ENCODE results near the gene STK24. TPM values are rescaled to one million over a fixed set of nuclear protein-coding genes. Genes with fewer than 3 reads are reported as not detected.

Gene STK24
- total RNA-seq, 2 experiments from 2014 or later, result 60.4 to 88.7 TPM

DNA sequence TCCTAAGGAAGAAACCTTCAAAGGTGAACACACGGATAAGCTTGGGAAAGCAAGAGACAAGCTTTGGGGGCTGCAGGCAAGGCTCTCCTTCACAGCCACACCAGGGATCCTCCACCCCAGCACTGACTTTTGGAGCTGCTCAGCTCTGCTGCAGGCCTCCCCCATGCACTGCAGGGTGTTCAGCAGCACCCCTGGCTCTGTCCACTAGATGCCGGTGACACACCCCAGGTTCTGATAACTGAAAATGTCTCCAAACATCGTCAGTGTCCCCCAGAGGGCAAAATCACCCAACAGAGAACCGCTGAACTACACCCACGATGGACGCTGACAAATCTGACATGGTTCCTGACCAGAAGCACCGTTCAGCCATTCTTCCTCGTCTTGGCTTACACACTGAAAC is 90.5 kb downstream of the STK24 start:
- H2AFZ ChIP-seq (ENCODE audit: low read length), result no peak overlapping the region
- POLR2A ChIA-PET, result interaction anchor here (3.2 kb wide), 1 partner anchor 85 kb away, joined by 16 read pairs; no protein-coding TSS in a partner anchor
- no peaks in the 10 kb centered on the region for H3K9me3 ChIP-seq (ENCODE audit: low read length)
- CTCF ChIA-PET (ENCODE audit: unreplicated experiment), result no interaction called here
- TF ChIP-seq, protein P1, sequence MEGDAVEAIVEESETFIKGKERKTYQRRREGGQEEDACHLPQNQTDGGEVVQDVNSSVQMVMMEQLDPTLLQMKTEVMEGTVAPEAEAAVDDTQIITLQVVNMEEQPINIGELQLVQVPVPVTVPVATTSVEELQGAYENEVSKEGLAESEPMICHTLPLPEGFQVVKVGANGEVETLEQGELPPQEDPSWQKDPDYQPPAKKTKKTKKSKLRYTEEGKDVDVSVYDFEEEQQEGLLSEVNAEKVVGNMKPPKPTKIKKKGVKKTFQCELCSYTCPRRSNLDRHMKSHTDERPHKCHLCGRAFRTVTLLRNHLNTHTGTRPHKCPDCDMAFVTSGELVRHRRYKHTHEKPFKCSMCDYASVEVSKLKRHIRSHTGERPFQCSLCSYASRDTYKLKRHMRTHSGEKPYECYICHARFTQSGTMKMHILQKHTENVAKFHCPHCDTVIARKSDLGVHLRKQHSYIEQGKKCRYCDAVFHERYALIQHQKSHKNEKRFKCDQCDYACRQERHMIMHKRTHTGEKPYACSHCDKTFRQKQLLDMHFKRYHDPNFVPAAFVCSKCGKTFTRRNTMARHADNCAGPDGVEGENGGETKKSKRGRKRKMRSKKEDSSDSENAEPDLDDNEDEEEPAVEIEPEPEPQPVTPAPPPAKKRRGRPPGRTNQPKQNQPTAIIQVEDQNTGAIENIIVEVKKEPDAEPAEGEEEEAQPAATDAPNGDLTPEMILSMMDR (conservative IDR thresholded peaks at IDR 0.05; ENCODE audit: low read length), result no peak
- peaks cover 52% of the 10 kb centered on the region for H3K79me2 ChIP-seq (ENCODE audit: insufficient read depth, low read depth, low read length)
- H3K4me1 ChIP-seq (ENCODE audit: insufficient read depth, low read length, poor library complexity, severe bottlenecking), result peaks cover 51% of the 10 kb centered on the region
- H3K27ac ChIP-seq (ENCODE audit: low read depth, low read length, poor library complexity, severe bottlenecking), result no peak overlapping the region
- H3K4me2 ChIP-seq (ENCODE audit: low read length), result no peak overlapping the region
- H3K36me3 ChIP-seq (ENCODE audit: insufficient read depth, low read length), result peaks cover 3% of the 10 kb centered on the region
- H4K20me1 ChIP-seq (ENCODE audit: insufficient read depth, low read length), result peaks cover 55% of the 10 kb centered on the region
- DNase-seq (ENCODE audit: low spot score), result no peak
- intact Hi-C loops (cut with micrococcal nuclease; ENCODE audit: unreplicated experiment), result loop anchor here (5.0 kb wide), 1 partner anchor 39 kb away; no protein-coding TSS in a partner anchor
- no peak overlapping the region for H3K4me3 ChIP-seq (ENCODE audit: low read depth, low read length, poor library complexity, severe bottlenecking)
- no TSS peak for BruUV-seq (replicated peaks)
- no peaks in the 10 kb centered on the region for H3K9me2 ChIP-seq (ENCODE audit: insufficient read depth, low read length)

DNA sequence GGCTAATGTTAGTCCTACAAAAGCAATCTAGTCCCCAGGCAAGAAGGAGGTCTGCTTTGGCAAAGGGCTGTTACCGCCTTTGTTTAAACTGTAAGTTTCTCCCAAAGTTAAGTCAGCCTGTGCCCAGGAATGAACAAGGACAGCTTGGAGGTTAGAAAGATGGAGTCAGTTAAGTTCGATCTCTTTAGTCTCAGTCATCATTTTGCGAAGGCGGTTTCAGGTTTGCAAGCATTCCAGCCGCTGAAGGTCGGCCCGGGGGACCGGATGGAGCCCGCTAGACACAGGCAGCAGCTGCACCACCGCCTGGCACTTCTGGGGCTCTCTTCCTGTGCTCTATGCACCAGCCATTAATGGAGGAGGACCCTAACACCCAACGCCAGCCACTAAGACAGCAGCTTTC is 91.3 kb downstream of the STK24 start:
- Histone ChIP-seq H3K9me3 (ENCODE audit: low read length) (no peaks in the 10 kb centered on the region), H2AFZ (ENCODE audit: low read length) (no peak overlapping the region), H3K9me2 (ENCODE audit: insufficient read depth, low read length) (no peaks in the 10 kb centered on the region), H3K4me2 (ENCODE audit: low read length) (no peak overlapping the region), H3K4me3 (ENCODE audit: low read depth, low read length, poor library complexity, severe bottlenecking) (no peak overlapping the region), H3K27ac (ENCODE audit: low read depth, low read length, poor library complexity, severe bottlenecking) (no peak overlapping the region), H3K79me2 (ENCODE audit: insufficient read depth, low read depth, low read length) (peaks cover 47% of the 10 kb centered on the region; the same call in 1 of the 2 replicates), H3K36me3 (ENCODE audit: insufficient read depth, low read length) (peaks cover 7% of the 10 kb centered on the region), H3K4me1 (ENCODE audit: insufficient read depth, low read length, poor library complexity, severe bottlenecking) (peaks cover 56% of the 10 kb centered on the region), H4K20me1 (ENCODE audit: insufficient read depth, low read length) (peaks cover 47% of the 10 kb centered on the region)
- CTCF ChIA-PET (ENCODE audit: unreplicated experiment), result no interaction called here
- BruUV-seq (replicated peaks), result no TSS peak
- intact Hi-C loops (cut with micrococcal nuclease; ENCODE audit: unreplicated experiment), result loop anchor here (5.0 kb wide), 1 partner anchor 38 kb away; no protein-coding TSS in a partner anchor
- no peak for TF ChIP-seq EZH2phosphoT487 (IDR thresholded peaks at IDR 0.05; ENCODE audit: borderline replicate concordance, low read depth, low read length)
- TF ChIP-seq, protein P1 (conservative IDR thresholded peaks at IDR 0.05; ENCODE audit: low read length), result no peak
- POLR2A ChIA-PET, result no interaction called here
- DNase-seq (ENCODE audit: low spot score), result no peak

DNA sequence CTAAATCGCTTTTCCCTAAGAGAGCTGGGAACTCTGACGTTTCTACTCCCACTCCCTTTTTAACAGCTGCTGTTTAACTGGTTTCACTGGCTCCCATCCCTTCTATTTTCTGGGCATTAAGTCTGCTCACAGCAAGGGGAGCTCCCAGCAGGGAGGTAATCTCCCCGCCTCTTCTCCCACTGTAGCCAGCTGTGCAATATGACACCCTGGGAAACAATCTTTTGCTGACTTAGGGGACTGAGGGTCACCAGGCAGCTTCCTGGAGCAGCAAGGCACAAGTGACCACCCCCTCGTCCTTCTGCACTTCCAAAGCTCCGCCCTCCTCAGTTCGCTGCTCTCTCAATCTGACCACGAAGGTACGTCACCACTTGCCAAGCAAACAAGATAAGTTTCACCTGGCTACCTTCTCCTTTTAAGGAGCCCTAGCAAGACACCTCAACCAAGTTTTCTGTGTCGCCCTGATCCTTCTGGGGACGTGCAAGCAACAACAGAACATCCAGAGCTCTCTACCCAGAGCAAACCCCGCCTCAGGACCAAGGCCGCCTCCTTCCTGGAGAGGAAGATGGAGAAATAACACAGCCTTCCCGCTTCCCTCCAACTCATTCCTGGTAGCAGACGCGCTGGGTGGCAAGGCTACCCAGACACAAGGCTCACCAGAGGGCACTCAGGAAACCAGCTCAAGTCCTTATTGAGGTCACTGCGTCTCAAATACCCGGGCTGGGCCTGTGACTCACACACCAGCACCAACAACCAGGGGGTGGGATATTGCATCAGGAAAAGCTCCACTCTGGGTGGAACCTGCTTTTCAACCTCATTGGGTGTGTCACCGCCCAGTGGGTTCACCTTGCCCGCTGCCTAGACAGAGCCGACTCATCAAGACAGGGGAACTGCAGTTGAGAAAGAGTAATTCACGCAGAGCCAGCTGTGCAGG is 92.4 kb downstream of the STK24 start:
- Histone ChIP-seq H3K79me2 (ENCODE audit: insufficient read depth, low read depth, low read length) (peaks cover 39% of the 10 kb centered on the region), H3K9me3 (ENCODE audit: low read length) (no peaks in the 10 kb centered on the region), H3K27ac (ENCODE audit: low read depth, low read length, poor library complexity, severe bottlenecking) (no peak overlapping the region), H3K4me2 (ENCODE audit: low read length) (no peak overlapping the region), H4K20me1 (ENCODE audit: insufficient read depth, low read length) (peaks cover 37% of the 10 kb centered on the region), H3K36me3 (ENCODE audit: insufficient read depth, low read length) (peaks cover 7% of the 10 kb centered on the region), H3K4me1 (ENCODE audit: insufficient read depth, low read length, poor library complexity, severe bottlenecking) (peaks cover 47% of the 10 kb centered on the region), H3K4me3 (ENCODE audit: low read depth, low read length, poor library complexity, severe bottlenecking) (no peak overlapping the region), H2AFZ (ENCODE audit: low read length) (no peak overlapping the region), H3K9me2 (ENCODE audit: insufficient read depth, low read length) (no peaks in the 10 kb centered on the region)
- intact Hi-C loops (cut with micrococcal nuclease; ENCODE audit: unreplicated experiment), result loop anchor here (5.0 kb wide), 1 partner anchor 37 kb away; no protein-coding TSS in a partner anchor
- ChIA-PET POLR2A (interaction anchor here (0.8 kb wide), 1 partner anchor 88 kb away, joined by 3 read pairs; no protein-coding TSS in a partner anchor), CTCF (ENCODE audit: unreplicated experiment) (no interaction called here)
- BruUV-seq (replicated peaks), result no TSS peak
- no peak for TF ChIP-seq EZH2phosphoT487 (IDR thresholded peaks at IDR 0.05; ENCODE audit: borderline replicate concordance, low read depth, low read length)
- TF ChIP-seq, protein P1 (conservative IDR thresholded peaks at IDR 0.05; ENCODE audit: low read length), result no peak
- DNase-seq (ENCODE audit: low spot score), result no peak

Measured in OCI-LY7 (cell line).